GM10266 (cell line): ENCODE measurements around the gene S100A10.
A peak's percentile ranks its signal among the peaks of the same experiment; 100 is the strongest.

ENCODE experiments used
- DNase-seq: peaks from one replicate; pipeline ENCODE4 v3.0.0; 2012; ENCODE audit errors: extremely low spot score
- TF ChIP-seq, protein P1 (sequence below): IDR thresholded peaks from 2 replicates; pipeline ENCODE4 v1.5.1; 2012; ENCODE audit warnings: mild to moderate bottlenecking, low read depth; ENCODE audit not compliant: control insufficient read depth, insufficient read depth; ENCODE audit errors: missing control alignments

The S100A10 gene

DNA sequence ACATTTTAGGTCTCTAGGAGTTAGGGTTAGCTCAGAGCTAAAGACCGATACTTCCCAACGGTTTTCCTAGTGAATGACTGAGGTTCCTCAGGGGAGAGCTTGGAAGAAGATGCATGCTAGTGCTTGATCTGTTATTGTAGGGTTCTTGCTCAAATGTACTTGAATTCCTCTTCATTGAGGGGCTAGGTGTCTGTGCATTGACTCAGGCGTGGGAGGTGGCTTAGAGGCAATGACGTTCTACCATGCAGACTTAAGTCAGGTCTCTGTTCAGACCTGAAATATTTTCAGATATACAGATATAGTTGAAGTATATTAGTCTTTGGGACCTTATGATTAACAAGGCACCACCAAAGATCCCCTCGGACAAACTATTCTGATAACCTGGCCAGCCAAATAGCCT is 23.5 kb downstream of the S100A10 start:
- TF ChIP-seq, protein P1, sequence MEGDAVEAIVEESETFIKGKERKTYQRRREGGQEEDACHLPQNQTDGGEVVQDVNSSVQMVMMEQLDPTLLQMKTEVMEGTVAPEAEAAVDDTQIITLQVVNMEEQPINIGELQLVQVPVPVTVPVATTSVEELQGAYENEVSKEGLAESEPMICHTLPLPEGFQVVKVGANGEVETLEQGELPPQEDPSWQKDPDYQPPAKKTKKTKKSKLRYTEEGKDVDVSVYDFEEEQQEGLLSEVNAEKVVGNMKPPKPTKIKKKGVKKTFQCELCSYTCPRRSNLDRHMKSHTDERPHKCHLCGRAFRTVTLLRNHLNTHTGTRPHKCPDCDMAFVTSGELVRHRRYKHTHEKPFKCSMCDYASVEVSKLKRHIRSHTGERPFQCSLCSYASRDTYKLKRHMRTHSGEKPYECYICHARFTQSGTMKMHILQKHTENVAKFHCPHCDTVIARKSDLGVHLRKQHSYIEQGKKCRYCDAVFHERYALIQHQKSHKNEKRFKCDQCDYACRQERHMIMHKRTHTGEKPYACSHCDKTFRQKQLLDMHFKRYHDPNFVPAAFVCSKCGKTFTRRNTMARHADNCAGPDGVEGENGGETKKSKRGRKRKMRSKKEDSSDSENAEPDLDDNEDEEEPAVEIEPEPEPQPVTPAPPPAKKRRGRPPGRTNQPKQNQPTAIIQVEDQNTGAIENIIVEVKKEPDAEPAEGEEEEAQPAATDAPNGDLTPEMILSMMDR: no peak
- DNase-seq: no peak

DNA sequence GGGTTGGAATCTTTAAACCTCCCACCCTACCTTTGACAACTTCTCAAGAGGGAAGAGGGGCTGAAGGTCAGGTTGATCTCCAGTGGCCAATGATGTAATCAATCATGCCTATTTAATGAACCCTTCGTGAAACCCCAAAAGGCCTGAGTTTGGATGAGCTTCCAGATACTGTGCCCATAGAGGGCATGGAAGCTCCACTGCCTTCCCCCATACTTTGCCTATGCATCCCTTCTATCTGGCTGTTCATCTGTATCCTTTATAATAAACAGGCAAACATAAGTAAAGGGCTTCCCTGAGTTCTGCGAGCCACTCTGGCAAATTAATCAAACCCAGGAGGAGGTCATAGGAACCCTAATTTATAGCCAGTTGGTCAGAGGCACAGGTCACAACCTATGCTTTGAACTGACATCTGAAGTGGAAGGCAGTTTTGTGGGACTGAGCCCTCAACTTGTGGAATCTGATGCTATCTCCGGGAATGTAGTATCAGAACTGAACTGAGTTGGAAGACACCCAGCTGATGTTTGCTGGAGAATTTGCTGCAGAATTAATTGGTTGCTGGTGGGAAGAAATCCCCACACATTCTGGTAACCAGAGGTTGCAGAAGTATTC is 24.8 kb downstream of the S100A10 start:
- no peak for DNase-seq
- TF ChIP-seq, protein P1: no peak

DNA sequence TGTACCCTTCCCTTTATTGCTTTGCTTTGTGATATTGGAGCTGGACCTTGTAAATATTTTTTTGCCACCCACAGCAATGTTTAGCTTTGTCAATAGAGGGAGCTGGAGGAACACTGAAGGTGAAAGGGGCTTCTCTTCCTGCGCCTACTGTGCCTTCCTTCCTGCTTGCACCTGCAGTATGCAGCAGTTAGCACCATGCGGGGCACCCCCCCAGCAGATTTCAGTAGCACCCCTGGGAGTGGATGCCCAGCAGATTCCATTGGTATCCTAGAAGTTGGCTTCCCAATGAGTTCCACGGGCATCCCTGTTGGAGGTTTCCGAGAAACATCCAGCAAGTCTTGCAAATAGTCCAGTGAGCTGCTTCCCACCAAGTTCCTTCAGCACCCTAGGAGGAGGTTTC is 25.6 kb downstream of the S100A10 start:
- TF ChIP-seq, protein P1: peak; percentile 80
- DNase-seq: peak; percentile 51

DNA sequence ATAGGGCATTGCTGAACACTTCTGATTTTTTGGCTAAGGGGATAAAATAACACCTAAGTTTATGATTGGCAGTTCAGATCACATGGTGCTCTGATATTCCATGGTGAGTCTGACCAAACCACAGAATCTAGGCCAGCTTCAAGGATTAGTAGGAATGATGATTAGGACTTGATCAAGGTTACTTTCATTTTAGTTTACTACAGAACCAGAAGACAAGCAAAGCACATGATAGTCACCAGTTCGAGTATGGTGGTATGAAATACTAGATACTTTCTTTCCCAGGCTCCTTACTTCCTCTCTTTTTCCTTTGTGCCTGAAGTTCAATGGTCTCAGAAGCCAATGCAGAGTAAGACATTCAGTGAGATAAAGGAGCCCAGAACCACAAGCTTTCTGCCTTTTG is 26.6 kb downstream of the S100A10 start:
- DNase-seq: no peak

DNA sequence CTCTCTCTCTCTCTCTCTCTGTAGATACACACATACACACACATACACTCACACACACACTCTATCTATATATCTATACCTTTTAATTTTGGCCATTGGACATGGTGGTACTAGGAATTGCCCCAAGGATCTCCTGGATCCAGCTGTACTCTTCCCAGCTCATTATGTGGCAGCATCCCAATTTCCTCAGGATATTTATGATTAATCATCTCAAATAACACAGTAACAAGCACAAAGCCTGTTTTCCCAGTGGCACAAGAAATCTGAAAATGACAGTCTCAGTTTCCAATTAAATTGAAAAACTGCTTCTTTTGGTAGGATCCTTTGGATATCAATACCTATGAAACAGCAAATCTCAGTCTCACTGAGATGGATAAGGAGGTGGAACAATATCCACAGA is 27.6 kb downstream of the S100A10 start:
- no peak for DNase-seq
- TF ChIP-seq, protein P1: no peak

More for the DNA sequence above, 26.6 kb downstream of the S100A10 start:
- TF ChIP-seq, protein P1: no peak

DNA sequence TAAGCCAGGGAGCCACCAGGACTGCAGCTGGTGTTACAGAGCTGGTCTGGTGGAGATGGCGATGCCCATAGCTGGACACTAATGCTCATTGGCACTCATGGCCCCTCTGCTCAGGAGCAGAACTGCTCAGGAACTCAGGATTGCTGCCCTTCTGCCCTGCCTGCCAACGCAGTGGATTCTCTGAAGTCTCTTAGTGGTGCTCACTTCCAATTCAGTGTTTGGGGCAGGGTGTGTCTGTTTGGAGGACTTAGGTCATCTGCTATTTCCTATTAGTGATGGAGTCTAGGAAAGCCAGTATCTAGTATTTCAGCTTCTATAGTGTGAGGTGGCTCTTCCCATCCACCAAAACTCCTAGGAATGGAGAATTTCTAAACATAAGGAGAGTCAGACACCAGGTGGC is 29.1 kb downstream of the S100A10 start:
- DNase-seq: no peak

DNA sequence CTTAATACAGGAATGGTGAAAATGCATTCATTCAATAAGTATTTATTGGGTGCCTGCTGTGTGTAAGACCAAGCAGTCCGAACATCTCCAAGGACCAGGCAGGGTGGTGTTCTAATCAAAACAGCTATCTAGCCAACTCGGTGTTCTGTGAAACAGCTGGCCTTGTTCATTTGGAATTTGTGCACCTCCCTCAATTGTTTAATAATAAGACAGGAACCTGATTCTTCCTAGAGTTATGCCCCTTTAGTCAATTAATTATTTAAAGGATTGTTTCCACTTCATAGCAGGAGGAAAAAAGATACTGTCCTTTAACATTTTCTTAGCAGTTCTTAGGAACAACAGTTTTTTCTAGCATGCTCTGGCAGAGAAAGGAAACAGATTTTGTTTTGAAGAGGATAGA is 30.4 kb downstream of the S100A10 start:
- DNase-seq: no peak
- TF ChIP-seq, protein P1: no peak

More for the DNA sequence above, 29.1 kb downstream of the S100A10 start:
- TF ChIP-seq, protein P1: no peak
